ENCODE data around the gene CFAP210.
"Not testable (repeated sequence)": the region's sequence is repeated elsewhere in the genome, so short reads cannot be mapped to it uniquely, and the experiment has no call there.

The CFAP210 gene

DNA sequence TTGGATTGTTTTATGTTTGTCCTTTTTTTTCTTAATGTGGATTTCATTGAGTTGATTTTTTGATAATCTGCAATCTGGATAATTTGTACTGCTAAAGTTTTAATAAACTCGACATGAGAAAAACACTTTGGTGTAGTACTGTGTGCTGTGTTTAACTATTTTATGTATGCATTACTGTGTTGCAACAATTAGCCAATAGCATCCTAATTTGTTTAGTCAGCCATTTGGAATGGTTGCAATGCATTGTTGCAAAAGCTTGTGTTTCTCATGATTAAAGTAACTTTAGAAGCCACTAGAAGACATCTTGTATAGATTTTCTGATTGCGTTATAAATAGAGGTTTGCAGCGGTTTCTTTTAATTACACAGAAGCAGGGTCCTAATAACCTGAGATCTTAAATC lies 56.6 kb downstream of the CFAP210 start:
- ChIA-PET POLR2A (no interaction called here), CTCF (interaction anchor here (1.1 kb wide), 1 partner anchor 12 kb away, joined by 3 read pairs; no protein-coding TSS in a partner anchor)
- Histone ChIP-seq H3K4me3 (ENCODE audit: control insufficient read depth in 1 of 7, extremely low read depth in 1 of 7, insufficient read depth in 4 of 7, low read depth in 2 of 7, low read length in 6 of 7) (no peak overlapping the region), H3K9me3 (ENCODE audit: control extremely low read depth in 1 of 5, control insufficient read depth in 4 of 5, insufficient read depth in 2 of 5, low read depth in 1 of 5, low read length in 4 of 5) (no peaks in the 10 kb centered on the region), H3K4me1 (ENCODE audit: control extremely low read depth in 1 of 4, control insufficient read depth in 4 of 4, insufficient read depth in 4 of 4, low read length in 3 of 4) (no peaks in the 10 kb centered on the region), H3K27me3 (replicated peaks in 2 of 5; ENCODE audit: control insufficient read depth in 4 of 5, insufficient read depth in 5 of 5, low read length in 4 of 5) (no peaks in the 10 kb centered on the region), H3K27ac (ENCODE audit: insufficient read depth in 1 of 2, low read depth in 1 of 2, low read length in 2 of 2, poor library complexity in 1 of 2, severe bottlenecking in 2 of 2) (no peak overlapping the region), H3K36me3 (ENCODE audit: control insufficient read depth in 4 of 4, insufficient read depth in 4 of 4, low read length in 3 of 4) (peaks cover 5 to 52% (median 32%) of the 10 kb centered on the region in 4 experiments)
- no CpG with 5 or more reads among the region's 3 CpGs for WGBS (ENCODE audit: insufficient coverage)
- DNase-seq, result no peak

DNA sequence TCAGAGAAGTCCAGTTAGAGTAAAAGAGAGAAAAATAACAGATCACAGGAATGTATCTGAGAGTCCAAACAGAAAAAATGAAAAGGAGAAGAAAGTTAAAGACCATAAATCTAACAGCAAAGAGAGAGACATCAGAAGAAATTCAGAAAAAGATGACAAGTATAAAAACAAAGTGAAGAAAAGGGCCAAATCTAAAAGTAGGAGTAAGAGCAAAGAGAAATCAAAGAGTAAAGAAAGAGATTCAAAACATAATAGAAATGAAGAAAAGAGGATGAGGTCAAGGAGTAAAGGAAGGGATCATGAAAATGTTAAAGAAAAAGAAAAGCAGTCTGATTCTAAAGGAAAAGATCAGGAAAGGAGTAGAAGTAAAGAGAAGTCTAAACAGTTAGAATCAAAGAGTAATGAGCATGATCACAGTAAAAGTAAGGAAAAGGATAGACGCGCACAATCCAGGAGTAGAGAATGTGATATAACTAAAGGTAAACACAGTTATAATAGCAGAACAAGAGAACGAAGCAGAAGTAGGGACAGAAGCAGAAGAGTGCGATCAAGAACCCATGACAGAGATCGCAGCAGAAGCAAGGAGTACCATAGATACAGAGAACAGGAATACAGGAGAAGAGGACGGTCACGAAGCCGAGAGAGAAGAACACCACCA lies 57.6 kb downstream of the CFAP210 start:
- CTCF ChIA-PET, result interaction anchor here (1.1 kb wide), 1 partner anchor 11 kb away, joined by 3 read pairs; no protein-coding TSS in a partner anchor
- no peak for DNase-seq
- Histone ChIP-seq H3K9me3 (ENCODE audit: control extremely low read depth in 1 of 5, control insufficient read depth in 4 of 5, insufficient read depth in 2 of 5, low read depth in 1 of 5, low read length in 4 of 5) (no peaks in the 10 kb centered on the region), H3K36me3 (ENCODE audit: control insufficient read depth in 4 of 4, insufficient read depth in 4 of 4, low read length in 3 of 4) (peaks cover 6 to 60% (median 36%) of the 10 kb centered on the region in 4 experiments), H3K4me3 (ENCODE audit: control insufficient read depth in 1 of 7, extremely low read depth in 1 of 7, insufficient read depth in 4 of 7, low read depth in 2 of 7, low read length in 6 of 7) (no peak overlapping the region), H3K27me3 (replicated peaks in 2 of 5; ENCODE audit: control insufficient read depth in 4 of 5, insufficient read depth in 5 of 5, low read length in 4 of 5) (no peaks in the 10 kb centered on the region), H3K27ac (ENCODE audit: insufficient read depth in 1 of 2, low read depth in 1 of 2, low read length in 2 of 2, poor library complexity in 1 of 2, severe bottlenecking in 2 of 2) (no peak overlapping the region), H3K4me1 (ENCODE audit: control extremely low read depth in 1 of 4, control insufficient read depth in 4 of 4, insufficient read depth in 4 of 4, low read length in 3 of 4) (no peaks in the 10 kb centered on the region)
- 97% methylated on average over 4 of the region's 8 CpGs for WGBS (ENCODE audit: insufficient coverage)
- POLR2A ChIA-PET, result no interaction called here

DNA sequence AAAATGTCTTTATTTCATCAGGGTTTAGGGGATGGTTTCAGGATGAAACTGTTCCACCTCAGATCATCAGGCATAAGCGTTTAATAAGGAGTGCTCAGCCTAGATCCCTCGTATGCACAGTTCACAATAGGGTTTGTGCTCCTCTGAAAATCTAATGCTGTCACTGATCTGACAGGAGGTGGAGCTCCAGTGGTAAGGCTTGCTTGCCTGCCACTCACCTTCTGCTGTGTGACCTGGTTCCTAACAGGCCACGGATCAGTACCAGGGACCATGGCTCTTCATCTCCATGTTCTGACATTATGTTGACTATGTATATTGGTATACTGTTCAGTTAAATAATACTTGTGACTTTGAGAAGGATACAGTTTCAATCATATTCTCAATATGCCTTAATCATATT lies 68.4 kb downstream of the CFAP210 start:
- Histone ChIP-seq H3K4me3 (ENCODE audit: control insufficient read depth in 1 of 7, extremely low read depth in 1 of 7, insufficient read depth in 4 of 7, low read depth in 2 of 7, low read length in 6 of 7) (no peak overlapping the region), H3K36me3 (ENCODE audit: control insufficient read depth in 4 of 4, insufficient read depth in 4 of 4, low read length in 3 of 4) (peaks cover 6 to 45% (median 29%) of the 10 kb centered on the region in 4 experiments), H3K27ac (ENCODE audit: insufficient read depth in 1 of 2, low read depth in 1 of 2, low read length in 2 of 2, poor library complexity in 1 of 2, severe bottlenecking in 2 of 2) (peak overlapping the region in 1 of 2 experiments; percentile 3), H3K9me3 (ENCODE audit: control extremely low read depth in 1 of 5, control insufficient read depth in 4 of 5, insufficient read depth in 2 of 5, low read depth in 1 of 5, low read length in 4 of 5) (no peaks in the 10 kb centered on the region), H3K4me1 (ENCODE audit: control extremely low read depth in 1 of 4, control insufficient read depth in 4 of 4, insufficient read depth in 4 of 4, low read length in 3 of 4) (peaks cover 0 to 3% (median 0%) of the 10 kb centered on the region in 4 experiments), H3K27me3 (replicated peaks in 2 of 5; ENCODE audit: control insufficient read depth in 4 of 5, insufficient read depth in 5 of 5, low read length in 4 of 5) (no peaks in the 10 kb centered on the region)
- WGBS (ENCODE audit: insufficient coverage), result 85% methylated on average over 2 of the region's 3 CpGs
- ChIA-PET CTCF (interaction anchor here (1.1 to 1.3 kb wide), 2 partner anchors 11 to 164 kb away, joined by 3 read pairs; no protein-coding TSS in a partner anchor), POLR2A (no interaction called here)
- no peak for DNase-seq

DNA sequence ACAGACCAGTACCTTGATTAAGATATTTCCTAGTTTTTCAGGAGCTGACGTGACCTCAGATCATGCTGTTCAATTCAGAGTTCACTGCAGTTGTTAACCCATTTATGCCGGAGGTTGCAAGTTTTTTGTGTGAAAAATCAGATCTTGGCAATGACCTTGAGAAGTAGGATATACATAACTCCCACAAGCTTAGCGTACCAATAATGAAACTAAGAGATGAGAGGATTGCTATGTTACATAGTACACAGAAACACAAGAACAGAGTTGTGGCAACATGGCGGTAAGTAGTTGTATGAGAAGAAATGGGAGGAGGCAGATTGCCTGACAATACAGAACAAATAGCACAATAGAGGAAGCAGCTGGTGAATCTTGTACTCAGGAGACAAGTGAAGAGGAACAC lies 71.0 kb downstream of the CFAP210 start:
- peaks cover 0 to 3% (median 0%) of the 10 kb centered on the region in 4 experiments for H3K4me1 ChIP-seq (ENCODE audit: control extremely low read depth in 1 of 4, control insufficient read depth in 4 of 4, insufficient read depth in 4 of 4, low read length in 3 of 4)
- H3K27ac ChIP-seq (ENCODE audit: insufficient read depth in 1 of 2, low read depth in 1 of 2, low read length in 2 of 2, poor library complexity in 1 of 2, severe bottlenecking in 2 of 2), result no peak overlapping the region
- CTCF ChIA-PET, result no interaction called here
- no peaks in the 10 kb centered on the region for H3K27me3 ChIP-seq (replicated peaks in 2 of 5; ENCODE audit: control insufficient read depth in 4 of 5, insufficient read depth in 5 of 5, low read length in 4 of 5)
- peak in 2 of 3 donors; percentile 24 to 41 for DNase-seq
- no peaks in the 10 kb centered on the region for H3K9me3 ChIP-seq (ENCODE audit: control extremely low read depth in 1 of 5, control insufficient read depth in 4 of 5, insufficient read depth in 2 of 5, low read depth in 1 of 5, low read length in 4 of 5)
- H3K36me3 ChIP-seq (ENCODE audit: control insufficient read depth in 4 of 4, insufficient read depth in 4 of 4, low read length in 3 of 4), result peaks cover 1 to 44% (median 27%) of the 10 kb centered on the region in 4 experiments
- no CpG with 5 or more reads among the region's 4 CpGs for WGBS (ENCODE audit: insufficient coverage)
- POLR2A ChIA-PET, result no interaction called here
- no peak overlapping the region for H3K4me3 ChIP-seq (ENCODE audit: control insufficient read depth in 1 of 7, extremely low read depth in 1 of 7, insufficient read depth in 4 of 7, low read depth in 2 of 7, low read length in 6 of 7)

DNA sequence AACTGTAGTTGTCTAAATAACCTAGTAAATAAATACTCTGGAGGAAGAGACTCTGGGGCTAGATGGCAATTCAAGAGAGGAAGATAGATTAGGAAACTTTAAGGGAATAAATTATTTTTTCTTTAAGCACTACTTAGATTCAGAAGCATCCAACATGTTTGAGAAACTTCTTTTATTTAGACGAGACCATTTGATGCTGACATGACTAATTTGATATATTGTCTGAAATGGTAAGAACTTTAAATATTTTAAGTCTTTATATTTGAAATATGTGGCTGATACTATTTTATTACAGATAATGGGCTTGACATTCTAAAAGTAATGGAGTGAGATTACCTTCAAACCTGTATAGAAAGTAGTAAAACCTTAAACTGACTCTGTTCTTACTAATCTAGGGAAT lies 73.7 kb downstream of the CFAP210 start:
- peaks cover 0 to 2% (median 0%) of the 10 kb centered on the region in 5 experiments for H3K9me3 ChIP-seq (ENCODE audit: control extremely low read depth in 1 of 5, control insufficient read depth in 4 of 5, insufficient read depth in 2 of 5, low read depth in 1 of 5, low read length in 4 of 5)
- ChIA-PET CTCF (no interaction called here), POLR2A (no interaction called here)
- DNase-seq, result no peak
- H3K36me3 ChIP-seq (ENCODE audit: control insufficient read depth in 4 of 4, insufficient read depth in 4 of 4, low read length in 3 of 4), result peaks cover 7 to 46% (median 25%) of the 10 kb centered on the region in 4 experiments
- H3K27ac ChIP-seq (ENCODE audit: insufficient read depth in 1 of 2, low read depth in 1 of 2, low read length in 2 of 2, poor library complexity in 1 of 2, severe bottlenecking in 2 of 2), result no peak overlapping the region
- no peaks in the 10 kb centered on the region for H3K4me1 ChIP-seq (ENCODE audit: control extremely low read depth in 1 of 4, control insufficient read depth in 4 of 4, insufficient read depth in 4 of 4, low read length in 3 of 4)
- no peaks in the 10 kb centered on the region for H3K27me3 ChIP-seq (replicated peaks in 2 of 5; ENCODE audit: control insufficient read depth in 4 of 5, insufficient read depth in 5 of 5, low read length in 4 of 5)
- no CpG with 5 or more reads among the region's 1 CpG for WGBS (ENCODE audit: insufficient coverage)
- no peak overlapping the region for H3K4me3 ChIP-seq (ENCODE audit: control insufficient read depth in 1 of 7, extremely low read depth in 1 of 7, insufficient read depth in 4 of 7, low read depth in 2 of 7, low read length in 6 of 7)

DNA sequence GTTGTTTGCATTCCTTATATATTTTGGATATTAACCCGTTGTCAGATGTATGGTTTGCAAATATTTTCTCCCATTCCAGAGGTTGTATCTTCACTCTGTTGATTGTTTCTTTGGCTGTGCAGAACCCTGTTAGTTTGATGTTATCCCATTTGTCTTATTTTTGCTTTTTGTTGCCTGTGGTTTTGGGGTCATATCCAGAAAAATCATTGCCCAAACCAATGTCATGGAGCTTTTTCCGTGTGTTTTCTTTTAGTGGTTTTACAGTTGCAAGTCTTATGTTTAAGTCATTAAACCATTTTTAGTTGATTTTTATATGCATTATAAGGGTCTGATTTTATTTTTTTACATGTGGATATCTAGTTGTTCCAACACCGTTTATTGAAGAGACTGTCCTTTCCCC lies 74.3 kb downstream of the CFAP210 start:
- H3K9me3 ChIP-seq (ENCODE audit: control extremely low read depth in 1 of 5, control insufficient read depth in 4 of 5, insufficient read depth in 2 of 5, low read depth in 1 of 5, low read length in 4 of 5), result peaks cover 0 to 2% (median 0%) of the 10 kb centered on the region in 5 experiments
- no peaks in the 10 kb centered on the region for H3K4me1 ChIP-seq (ENCODE audit: control extremely low read depth in 1 of 4, control insufficient read depth in 4 of 4, insufficient read depth in 4 of 4, low read length in 3 of 4)
- no peak overlapping the region for H3K27ac ChIP-seq (ENCODE audit: insufficient read depth in 1 of 2, low read depth in 1 of 2, low read length in 2 of 2, poor library complexity in 1 of 2, severe bottlenecking in 2 of 2)
- no peaks in the 10 kb centered on the region for H3K27me3 ChIP-seq (replicated peaks in 2 of 5; ENCODE audit: control insufficient read depth in 4 of 5, insufficient read depth in 5 of 5, low read length in 4 of 5)
- no peak for DNase-seq
- H3K4me3 ChIP-seq (ENCODE audit: control insufficient read depth in 1 of 7, extremely low read depth in 1 of 7, insufficient read depth in 4 of 7, low read depth in 2 of 7, low read length in 6 of 7), result no peak overlapping the region
- CTCF ChIA-PET, result no interaction called here
- H3K36me3 ChIP-seq (ENCODE audit: control insufficient read depth in 4 of 4, insufficient read depth in 4 of 4, low read length in 3 of 4), result peaks cover 11 to 52% (median 29%) of the 10 kb centered on the region in 4 experiments
- 100% methylated on average over 1 of the region's 3 CpGs for WGBS (ENCODE audit: insufficient coverage)
- POLR2A ChIA-PET, result no interaction called here

DNA sequence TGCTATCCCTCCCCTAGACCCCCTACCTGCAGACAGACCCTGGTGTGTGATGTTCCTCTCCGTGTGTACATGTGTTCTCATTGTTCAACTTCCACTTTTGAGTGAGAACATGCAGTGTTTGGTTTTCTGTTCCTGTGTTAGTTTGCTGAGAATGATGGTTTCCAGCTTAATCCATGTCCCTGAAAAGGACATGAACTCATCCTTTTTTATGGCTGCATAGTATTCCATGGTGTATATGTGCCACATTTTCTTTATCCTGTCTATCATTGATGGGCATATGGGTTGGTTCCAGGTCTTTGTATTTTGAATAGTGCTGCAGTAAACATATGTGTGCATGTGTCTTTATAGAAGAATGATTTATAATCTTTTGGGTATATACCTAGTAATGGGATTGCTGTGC lies 78.2 kb downstream of the CFAP210 start:
- peaks cover 17 to 63% (median 34%) of the 10 kb centered on the region in 4 experiments for H3K36me3 ChIP-seq (ENCODE audit: control insufficient read depth in 4 of 4, insufficient read depth in 4 of 4, low read length in 3 of 4)
- H3K27ac ChIP-seq (ENCODE audit: insufficient read depth in 1 of 2, low read depth in 1 of 2, low read length in 2 of 2, poor library complexity in 1 of 2, severe bottlenecking in 2 of 2); DNase-seq; H3K4me1 ChIP-seq (ENCODE audit: control extremely low read depth in 1 of 4, control insufficient read depth in 4 of 4, insufficient read depth in 4 of 4, low read length in 3 of 4); H3K9me3 ChIP-seq (ENCODE audit: control extremely low read depth in 1 of 5, control insufficient read depth in 4 of 5, insufficient read depth in 2 of 5, low read depth in 1 of 5, low read length in 4 of 5); POLR2A ChIA-PET; H3K27me3 ChIP-seq (replicated peaks in 2 of 5; ENCODE audit: control insufficient read depth in 4 of 5, insufficient read depth in 5 of 5, low read length in 4 of 5); H3K4me3 ChIP-seq (ENCODE audit: control insufficient read depth in 1 of 7, extremely low read depth in 1 of 7, insufficient read depth in 4 of 7, low read depth in 2 of 7, low read length in 6 of 7): not testable (repeated sequence)
- 100% methylated on average over 1 of the region's 1 CpG for WGBS (ENCODE audit: insufficient coverage)
- CTCF ChIA-PET, result interaction anchor here (0.9 kb wide), 1 partner anchor 11 kb away, joined by 5 read pairs; no protein-coding TSS in a partner anchor

All from common myeloid progenitor, CD34-positive (primary cell).